Panc1 (cell line): ENCODE measurements around the gene XG. TPM values are rescaled to one million over a fixed set of nuclear protein-coding genes. Genes with fewer than 3 reads are reported as not detected.

Source experiments
- ATAC-seq: fragments of 200-7000 bp; cut with Tn5 transposase; 2 replicates; pipeline ENCODE4 v1.9.1; 2020; ENCODE audit warnings: mild to moderate bottlenecking, moderate library complexity
- BruUV-seq: library from RNA; stranded (reverse); fragments of 400-500 nt; replicated peaks from 2 replicates; lab custom pipeline; 2021; lab: Mats Ljungman, UMichigan
- CTCF ChIA-PET: fragments of 300-600 bp; sonication (Branson Sonifier 250); formaldehyde crosslinking; loops from one replicate; lab custom pipeline; 2022; ENCODE audit warnings: antibody characterized with exemption; lab: Charles Lee
- POLR2A ChIA-PET: fragments of 300-600 bp; sonication (Branson Sonifier 250); formaldehyde crosslinking; loops from one replicate; lab custom pipeline; 2022; ENCODE audit warnings: antibody characterized with exemption; lab: Charles Lee
- DNase-seq: peaks from one replicate; pipeline ENCODE4 v3.0.0-alpha.2; 2010; ENCODE audit warnings: low read depth, low spot score
- H3K27ac ChIP-seq: 2 replicates; pipeline ENCODE4 v1.5.1; 2011; ENCODE audit warnings: mild to moderate bottlenecking, low read length, inconsistent platforms
- H3K27me3 ChIP-seq: fragments of 200-500 bp; sonication (Bioruptor generic); 2 replicates; pipeline ENCODE4 v1.6.0; 2014; ENCODE audit warnings: low read length, inconsistent platforms; ENCODE audit not compliant: control insufficient read depth, insufficient read depth
- H3K36me3 ChIP-seq: fragments of 200-500 bp; sonication (Bioruptor generic); 2 replicates; pipeline ENCODE4 v1.5.1; 2014; ENCODE audit warnings: inconsistent platforms, mild to moderate bottlenecking, low read length, moderate library complexity; ENCODE audit not compliant: control insufficient read depth, insufficient read depth
- H3K4me1 ChIP-seq: 2 replicates; pipeline ENCODE4 v1.5.1; 2011; ENCODE audit warnings: inconsistent platforms, mild to moderate bottlenecking, low read length, moderate library complexity; ENCODE audit not compliant: control insufficient read depth, insufficient read depth
- H3K4me3 ChIP-seq, 2 experiments: 2 replicates each; pipeline ENCODE4 v1.5.1; 2011 to 2012; ENCODE audit warnings: low read depth in 2 of 2, low read length in 2 of 2, mild to moderate bottlenecking in 2 of 2, inconsistent platforms in 1 of 2, moderate library complexity in 1 of 2
- H3K9me3 ChIP-seq: fragments of 200-500 bp; sonication (Bioruptor generic); 2 replicates; pipeline ENCODE4 v1.5.1; 2014; ENCODE audit warnings: low read depth, mild to moderate bottlenecking, inconsistent platforms, low read length, moderate library complexity; ENCODE audit not compliant: control insufficient read depth, insufficient read depth
- POLR2AphosphoS5 ChIP-seq: IDR thresholded peaks from 2 replicates; pipeline ENCODE4 v1.6.1; 2012; ENCODE audit warnings: mild to moderate bottlenecking, low read depth, low read length, moderate library complexity
- SIN3A ChIP-seq: IDR thresholded peaks from 2 replicates; pipeline ENCODE4 v1.6.1; 2012; ENCODE audit warnings: low read depth, mild to moderate bottlenecking, low read length, moderate library complexity, borderline replicate concordance; ENCODE audit not compliant: insufficient read depth
- TCF7L2 ChIP-seq: IDR thresholded peaks from 2 replicates; pipeline ENCODE4 v1.6.1; 2011; ENCODE audit warnings: mild to moderate bottlenecking, low read depth, low read length, inconsistent platforms
- in situ Hi-C: cut with HindIII; loops from 2 replicates; pipeline ENCODE4 v1.10.0; 2016; ENCODE audit warnings: low sequenced_read_pairs, low pct_unique_long_range_greater_than_20kb
- intact Hi-C: fragments of 100-400 bp; cut with micrococcal nuclease; formaldehyde crosslinking; loops from one replicate; pipeline ENCODE4 v1.10.0; 2022; ENCODE audit not compliant: unreplicated experiment
- total RNA-seq: library from RNA; stranded (reverse); gene quantifications from one replicate; pipeline ENCODE4 v1.2.1, GENCODE V29; 2021; ENCODE audit not compliant: unreplicated experiment
- TF ChIP-seq, protein P1 (sequence below), 2 experiments: IDR thresholded peaks; 2 replicates each; pipeline ENCODE4 v1.6.1; 2011 to 2012; ENCODE audit warnings: low read depth in 2 of 2, control low read depth in 1 of 2, low read length in 1 of 2, mild to moderate bottlenecking in 1 of 2, moderate library complexity in 1 of 2; ENCODE audit not compliant: insufficient read depth in 1 of 2
- TF ChIP-seq, protein P2 (sequence below): fragments of 450-650 bp; IDR thresholded peaks from 2 replicates; pipeline ENCODE4 v1.5.1; 2017; ENCODE audit warnings: mild to moderate bottlenecking

The XG gene
- total RNA-seq, 1 experiment from 2014 or later = not detected

DNA sequence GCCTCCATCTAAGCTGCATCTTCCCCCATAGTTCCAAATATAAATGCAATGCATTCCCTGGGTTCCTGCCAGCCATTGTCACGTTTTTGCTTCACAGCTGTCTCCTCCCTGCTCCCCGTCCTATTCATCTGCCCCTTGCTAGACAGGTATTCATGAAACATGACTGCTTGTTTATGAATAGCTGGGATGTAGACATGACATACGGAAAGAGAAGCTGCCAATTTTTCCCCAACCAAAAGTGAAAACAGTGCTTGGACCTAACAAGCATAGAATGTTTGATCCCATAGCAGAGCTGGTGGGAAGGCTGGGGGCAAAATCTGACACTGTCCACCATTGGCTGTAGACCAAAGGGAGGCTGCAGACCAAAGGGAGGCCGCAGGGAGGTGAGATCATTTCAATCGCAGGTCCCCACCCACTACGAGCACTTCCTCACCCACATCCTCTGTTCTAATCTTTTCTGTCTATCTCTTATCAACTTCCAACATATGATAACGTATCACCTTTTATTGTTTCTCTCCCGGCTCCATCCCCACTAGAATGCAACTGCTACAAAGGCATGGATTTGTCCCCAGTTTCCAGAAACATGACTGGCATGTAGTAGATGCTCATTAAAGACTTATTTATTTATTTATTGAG, 68.4 kb downstream of the XG start:
- Histone ChIP-seq H3K27ac (no peak overlapping the region), H3K27me3 (no peaks in the 10 kb centered on the region; the same call in 1 of the 2 replicates), H3K4me1 (no peaks in the 10 kb centered on the region), H3K9me3 (no peaks in the 10 kb centered on the region), H3K4me3 (no peak overlapping the region), H3K36me3 (no peaks in the 10 kb centered on the region)
- CTCF ChIA-PET = no interaction called here
- no peak for ATAC-seq
- in situ Hi-C loops (no loop called here), intact Hi-C loops (no loop called here)
- no peak for DNase-seq
- POLR2A ChIA-PET = no interaction called here
- no TSS peak for BruUV-seq
- TF ChIP-seq TCF7L2 (no peak), SIN3A (no peak), POLR2AphosphoS5 (no peak)
- TF ChIP-seq, protein P1, sequence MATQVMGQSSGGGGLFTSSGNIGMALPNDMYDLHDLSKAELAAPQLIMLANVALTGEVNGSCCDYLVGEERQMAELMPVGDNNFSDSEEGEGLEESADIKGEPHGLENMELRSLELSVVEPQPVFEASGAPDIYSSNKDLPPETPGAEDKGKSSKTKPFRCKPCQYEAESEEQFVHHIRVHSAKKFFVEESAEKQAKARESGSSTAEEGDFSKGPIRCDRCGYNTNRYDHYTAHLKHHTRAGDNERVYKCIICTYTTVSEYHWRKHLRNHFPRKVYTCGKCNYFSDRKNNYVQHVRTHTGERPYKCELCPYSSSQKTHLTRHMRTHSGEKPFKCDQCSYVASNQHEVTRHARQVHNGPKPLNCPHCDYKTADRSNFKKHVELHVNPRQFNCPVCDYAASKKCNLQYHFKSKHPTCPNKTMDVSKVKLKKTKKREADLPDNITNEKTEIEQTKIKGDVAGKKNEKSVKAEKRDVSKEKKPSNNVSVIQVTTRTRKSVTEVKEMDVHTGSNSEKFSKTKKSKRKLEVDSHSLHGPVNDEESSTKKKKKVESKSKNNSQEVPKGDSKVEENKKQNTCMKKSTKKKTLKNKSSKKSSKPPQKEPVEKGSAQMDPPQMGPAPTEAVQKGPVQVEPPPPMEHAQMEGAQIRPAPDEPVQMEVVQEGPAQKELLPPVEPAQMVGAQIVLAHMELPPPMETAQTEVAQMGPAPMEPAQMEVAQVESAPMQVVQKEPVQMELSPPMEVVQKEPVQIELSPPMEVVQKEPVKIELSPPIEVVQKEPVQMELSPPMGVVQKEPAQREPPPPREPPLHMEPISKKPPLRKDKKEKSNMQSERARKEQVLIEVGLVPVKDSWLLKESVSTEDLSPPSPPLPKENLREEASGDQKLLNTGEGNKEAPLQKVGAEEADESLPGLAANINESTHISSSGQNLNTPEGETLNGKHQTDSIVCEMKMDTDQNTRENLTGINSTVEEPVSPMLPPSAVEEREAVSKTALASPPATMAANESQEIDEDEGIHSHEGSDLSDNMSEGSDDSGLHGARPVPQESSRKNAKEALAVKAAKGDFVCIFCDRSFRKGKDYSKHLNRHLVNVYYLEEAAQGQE (IDR thresholded peaks at IDR 0.05; ENCODE audit: insufficient read depth in 1 of 2, low read depth in 2 of 2, low read length in 1 of 2) = no peak
- TF ChIP-seq, protein P2, sequence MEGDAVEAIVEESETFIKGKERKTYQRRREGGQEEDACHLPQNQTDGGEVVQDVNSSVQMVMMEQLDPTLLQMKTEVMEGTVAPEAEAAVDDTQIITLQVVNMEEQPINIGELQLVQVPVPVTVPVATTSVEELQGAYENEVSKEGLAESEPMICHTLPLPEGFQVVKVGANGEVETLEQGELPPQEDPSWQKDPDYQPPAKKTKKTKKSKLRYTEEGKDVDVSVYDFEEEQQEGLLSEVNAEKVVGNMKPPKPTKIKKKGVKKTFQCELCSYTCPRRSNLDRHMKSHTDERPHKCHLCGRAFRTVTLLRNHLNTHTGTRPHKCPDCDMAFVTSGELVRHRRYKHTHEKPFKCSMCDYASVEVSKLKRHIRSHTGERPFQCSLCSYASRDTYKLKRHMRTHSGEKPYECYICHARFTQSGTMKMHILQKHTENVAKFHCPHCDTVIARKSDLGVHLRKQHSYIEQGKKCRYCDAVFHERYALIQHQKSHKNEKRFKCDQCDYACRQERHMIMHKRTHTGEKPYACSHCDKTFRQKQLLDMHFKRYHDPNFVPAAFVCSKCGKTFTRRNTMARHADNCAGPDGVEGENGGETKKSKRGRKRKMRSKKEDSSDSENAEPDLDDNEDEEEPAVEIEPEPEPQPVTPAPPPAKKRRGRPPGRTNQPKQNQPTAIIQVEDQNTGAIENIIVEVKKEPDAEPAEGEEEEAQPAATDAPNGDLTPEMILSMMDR = no peak

DNA sequence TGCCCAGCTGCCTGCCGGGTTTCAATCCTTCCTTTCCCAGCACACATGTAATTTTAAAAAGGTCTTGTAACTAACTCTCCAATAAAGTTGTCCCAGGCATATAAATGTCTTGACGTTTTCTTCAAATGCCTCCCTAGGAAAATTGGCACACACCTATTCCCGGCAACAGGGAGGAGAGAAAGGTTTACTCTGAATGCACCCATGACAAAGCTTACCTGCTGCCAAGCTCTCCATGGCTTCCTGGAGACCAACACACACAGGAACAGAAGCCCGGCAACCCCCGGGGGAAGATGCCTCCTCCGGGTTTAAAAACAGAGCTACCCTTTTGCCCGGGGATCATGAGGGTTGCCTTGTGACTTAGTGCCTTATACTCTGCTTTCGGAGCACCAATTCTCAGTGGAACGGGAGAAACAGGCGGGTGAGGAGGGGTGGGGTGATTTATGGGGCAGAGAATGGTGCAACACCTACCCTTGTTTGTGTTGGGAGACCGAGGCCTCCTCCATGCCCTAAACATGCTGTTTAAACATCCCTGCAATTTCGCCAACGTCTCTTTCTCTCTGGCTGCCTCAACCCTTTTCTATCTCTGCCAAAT, 72.1 kb downstream of the XG start:
- POLR2A ChIA-PET = no interaction called here
- TF ChIP-seq, protein P2 = no peak
- TF ChIP-seq SIN3A (no peak), POLR2AphosphoS5 (no peak), TCF7L2 (no peak)
- TF ChIP-seq, protein P1 (IDR thresholded peaks at IDR 0.05; ENCODE audit: insufficient read depth in 1 of 2, low read depth in 2 of 2, low read length in 1 of 2) = no peak
- no peak overlapping the region for H3K27ac ChIP-seq
- H3K27me3 ChIP-seq = no peaks in the 10 kb centered on the region
- CTCF ChIA-PET = no interaction called here
- ATAC-seq = no peak
- no peaks in the 10 kb centered on the region for H3K36me3 ChIP-seq
- intact Hi-C loops = no loop called here
- H3K4me1 ChIP-seq = no peaks in the 10 kb centered on the region
- in situ Hi-C loops = no loop called here
- BruUV-seq = no TSS peak
- DNase-seq = no peak
- H3K4me3 ChIP-seq = no peak overlapping the region
- no peaks in the 10 kb centered on the region for H3K9me3 ChIP-seq
